PC-9 (cell line): ENCODE measurements around the gene CCDC12. TPM values are rescaled to one million over a fixed set of nuclear protein-coding genes. Genes with fewer than 3 reads are reported as not detected.

Experiments
- BruUV-seq: library from RNA; stranded (reverse); fragments of 400-500 nt; replicated peaks from 2 replicates; lab custom pipeline; 2021; lab: Mats Ljungman, UMichigan
- CTCF ChIA-PET: fragments of 300-600 bp; sonication (Branson Sonifier 250); formaldehyde crosslinking; loops from one replicate; lab custom pipeline; 2022; ENCODE audit warnings: antibody characterized with exemption; lab: Charles Lee
- POLR2A ChIA-PET: fragments of 300-600 bp; sonication (Branson Sonifier 250); formaldehyde crosslinking; loops from one replicate; lab custom pipeline; 2022; ENCODE audit warnings: antibody characterized with exemption; ENCODE audit not compliant: unreplicated experiment; lab: Charles Lee
- DNase-seq, 2 experiments: peaks; one replicate each; pipeline versions ENCODE4 v3.0.0 to v3.0.0-alpha.2; 2015 to 2022; ENCODE audit warnings: mixed read lengths in 1 of 2
- H2AFZ ChIP-seq: fragments of 200-600 bp; sonication (generic); 2 replicates; pipeline ENCODE4 v1.8.1; 2017; ENCODE audit warnings: antibody characterized with exemption
- H3F3A ChIP-seq: fragments of 200-600 bp; sonication (generic); 2 replicates; pipeline ENCODE4 v1.8.1; 2017; ENCODE audit warnings: antibody characterized with exemption, mild to moderate bottlenecking, low read depth; ENCODE audit not compliant: insufficient read depth
- H3K27ac ChIP-seq: fragments of 200-600 bp; sonication (generic); 2 replicates; pipeline ENCODE4 v1.6.1; 2016; ENCODE audit warnings: mixed run types
- H3K27me3 ChIP-seq: fragments of 200-600 bp; sonication (generic); 2 replicates; pipeline ENCODE4 v1.6.1; 2016; ENCODE audit warnings: low read depth, mixed run types; ENCODE audit not compliant: insufficient read depth
- H3K36me3 ChIP-seq: fragments of 200-600 bp; sonication (generic); 2 replicates; pipeline ENCODE4 v1.6.1; 2016; ENCODE audit warnings: low read depth, mixed run types
- H3K4me1 ChIP-seq: fragments of 200-600 bp; sonication (generic); replicated peaks from 2 replicates; pipeline ENCODE4 v1.6.1; 2016; ENCODE audit warnings: mixed run types; ENCODE audit not compliant: insufficient read depth
- H3K4me2 ChIP-seq: fragments of 200-600 bp; sonication (generic); 2 replicates; pipeline ENCODE4 v1.6.1; 2017; ENCODE audit warnings: mixed run types
- H3K4me3 ChIP-seq: fragments of 200-600 bp; sonication (generic); 2 replicates; pipeline ENCODE4 v1.6.1; 2016; ENCODE audit warnings: mixed run types
- H3K79me2 ChIP-seq: fragments of 200-600 bp; sonication (generic); 2 replicates; pipeline ENCODE4 v1.6.1; 2017; ENCODE audit warnings: low read depth, mixed run types
- H3K9me2 ChIP-seq: fragments of 200-600 bp; sonication (generic); 2 replicates; pipeline ENCODE4 v1.8.1; 2017; ENCODE audit warnings: mild to moderate bottlenecking; ENCODE audit not compliant: insufficient read depth
- H3K9me3 ChIP-seq: fragments of 200-600 bp; sonication (generic); 2 replicates; pipeline ENCODE4 v1.8.1; 2016; ENCODE audit warnings: low read depth; ENCODE audit not compliant: insufficient read depth
- H4K20me1 ChIP-seq: fragments of 200-600 bp; sonication (generic); 2 replicates; pipeline ENCODE4 v1.8.1; 2017; ENCODE audit not compliant: insufficient read depth
- CTCF ChIP-seq: fragments of 200-600 bp; sonication (generic); conservative IDR thresholded peaks from 2 replicates; pipeline ENCODE4 v1.6.1; 2017; ENCODE audit warnings: mixed run types, antibody characterized with exemption, mild to moderate bottlenecking, moderate library complexity
- EZH2 ChIP-seq: fragments of 200-600 bp; sonication (generic); IDR thresholded peaks from 2 replicates; pipeline ENCODE4 v1.8.0; 2017; ENCODE audit warnings: antibody characterized with exemption, low read depth
- intact Hi-C: fragments of 100-400 bp; cut with micrococcal nuclease; formaldehyde crosslinking; loops from one replicate; pipeline ENCODE4 v1.10.0; 2022; ENCODE audit not compliant: unreplicated experiment
- total RNA-seq: library from RNA; stranded (reverse); gene quantifications from 2 replicates; pipeline ENCODE4 v1.2.3, GENCODE V29; 2021

The CCDC12 gene
- total RNA-seq, 1 experiment from 2014 or later: 39.3 TPM

DNA sequence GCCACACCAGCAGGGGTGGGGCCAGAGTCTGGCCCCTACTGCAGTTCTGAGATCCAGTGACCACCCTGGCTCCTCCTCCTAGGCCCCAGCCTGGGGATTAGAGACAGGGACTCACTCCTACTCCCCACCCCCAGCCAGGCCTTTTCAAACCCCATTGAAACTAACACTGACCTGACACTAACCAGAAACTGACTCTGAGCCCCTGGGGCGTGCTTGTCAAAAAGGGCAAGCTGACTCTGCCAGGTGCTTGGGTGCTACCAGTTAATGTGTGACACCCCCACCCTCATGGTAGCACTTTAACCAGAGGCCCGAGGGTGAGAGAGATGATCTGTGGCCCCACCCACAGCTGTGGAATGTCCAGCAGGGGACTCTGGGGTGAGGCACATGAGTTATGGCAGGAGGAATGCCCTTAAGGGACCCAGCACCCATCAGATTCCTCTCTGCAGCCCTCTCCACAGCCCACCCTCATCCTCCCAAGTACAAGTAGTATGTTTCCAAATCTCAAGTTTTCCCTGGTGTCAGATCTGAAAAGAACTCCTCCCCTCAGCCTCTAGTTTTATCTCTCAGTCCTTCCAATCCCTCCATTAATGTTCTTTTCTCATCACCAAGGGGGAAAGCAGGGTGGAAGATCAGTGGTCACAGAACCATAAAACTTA, 97.6 kb downstream of the CCDC12 start:
- intact Hi-C loops: no loop called here
- no peaks in the 10 kb centered on the region for H3K36me3 ChIP-seq
- H3K27me3 ChIP-seq: peaks cover 20% of the 10 kb centered on the region
- H3K4me1 ChIP-seq: peaks cover 12% of the 10 kb centered on the region
- BruUV-seq: no TSS peak
- H2AFZ ChIP-seq: no peak overlapping the region
- ChIA-PET POLR2A (no interaction called here), CTCF (no interaction called here)
- H3K27ac ChIP-seq: no peak overlapping the region
- H3F3A ChIP-seq: no peaks in the 10 kb centered on the region; the same call in 1 of the 2 replicates
- peak overlapping the region; percentile 34; the same call in 1 of the 2 replicates for H3K4me2 ChIP-seq
- H3K79me2 ChIP-seq: no peaks in the 10 kb centered on the region
- no peaks in the 10 kb centered on the region for H3K9me2 ChIP-seq
- no peaks in the 10 kb centered on the region for H3K9me3 ChIP-seq
- DNase-seq: peak; percentile 59 to 79
- TF ChIP-seq CTCF (no peak), EZH2 (no peak)
- no peaks in the 10 kb centered on the region for H4K20me1 ChIP-seq
- no peak overlapping the region for H3K4me3 ChIP-seq

DNA sequence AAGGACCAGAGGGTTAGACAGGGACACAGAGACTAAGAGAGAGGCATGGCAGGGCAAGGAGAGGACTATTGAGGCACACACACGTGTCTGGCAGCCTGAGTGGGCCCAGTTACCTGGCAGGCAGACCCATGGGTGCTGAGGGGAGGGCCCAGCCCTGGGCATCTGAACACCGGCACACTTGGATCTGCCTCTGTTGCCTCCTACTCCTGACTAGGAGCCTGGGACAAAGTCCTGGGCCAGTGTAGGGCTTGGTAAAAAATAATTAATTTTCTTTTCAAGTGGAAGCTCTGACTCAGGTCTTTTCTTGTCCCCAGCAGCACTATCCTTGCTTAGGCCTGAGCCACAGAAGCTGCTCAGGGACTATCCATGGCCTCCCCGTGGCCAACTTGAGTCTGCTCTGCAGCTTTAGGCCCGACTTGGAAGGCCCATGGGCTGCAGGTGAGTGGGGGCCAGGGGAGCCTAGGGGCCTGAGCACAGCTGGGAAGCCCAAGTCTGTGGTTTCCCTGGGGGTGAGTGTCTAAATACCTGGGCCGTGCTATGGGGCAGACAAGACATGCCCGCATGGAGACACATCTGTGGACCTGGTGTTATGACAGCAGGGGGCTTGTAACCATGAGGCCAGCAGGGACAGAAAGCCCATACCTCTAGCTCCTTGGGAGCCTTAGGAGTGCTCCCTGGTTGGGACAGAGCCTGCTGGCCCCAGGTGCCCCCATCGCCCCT, 99.0 kb downstream of the CCDC12 start, which contains the start of gene PTH1R:
Gene PTH1R (plus strand): TSS at position 316 of the 720 bp plus-strand sequence. CDS start 5,839 bp downstream, outside the sequence.
- ChIA-PET POLR2A (no interaction called here), CTCF (no interaction called here)
- no peaks in the 10 kb centered on the region for H3K36me3 ChIP-seq
- peak within 1 kb of the TSS; percentile 34; the same call in 1 of the 2 replicates for H3K4me2 ChIP-seq
- no peaks in the 10 kb centered on the region for H3K9me3 ChIP-seq
- BruUV-seq: no TSS peak
- H3K9me2 ChIP-seq: no peaks in the 10 kb centered on the region
- DNase-seq: no peak
- intact Hi-C loops: no loop called here
- no peaks in the 10 kb centered on the region for H3K79me2 ChIP-seq
- no peak within 1 kb of the TSS for H3K4me3 ChIP-seq
- peaks cover 12% of the 10 kb centered on the region for H3K4me1 ChIP-seq
- H2AFZ ChIP-seq: no peak within 1 kb of the TSS
- H4K20me1 ChIP-seq: no peaks in the 10 kb centered on the region
- peaks cover 12% of the 10 kb centered on the region for H3K27me3 ChIP-seq
- H3K27ac ChIP-seq: no peak within 1 kb of the TSS
- TF ChIP-seq EZH2: no peak
- no peak for TF ChIP-seq CTCF
- H3F3A ChIP-seq: no peaks in the 10 kb centered on the region; the same call in 1 of the 2 replicates

GRCh38 chr3:46876313-46877300, 99.9 kb downstream of the CCDC12 start:
- Histone ChIP-seq H2AFZ (no peak overlapping the region), H3K4me1 (peaks cover 12% of the 10 kb centered on the region), H3K27ac (no peak overlapping the region), H3K27me3 (peaks cover 6% of the 10 kb centered on the region; the same call in 1 of the 2 replicates), H3F3A (no peaks in the 10 kb centered on the region; the same call in 1 of the 2 replicates), H3K36me3 (no peaks in the 10 kb centered on the region), H4K20me1 (no peaks in the 10 kb centered on the region), H3K79me2 (no peaks in the 10 kb centered on the region), H3K9me3 (no peaks in the 10 kb centered on the region), H3K4me2 (no peak overlapping the region), H3K4me3 (no peak overlapping the region), H3K9me2 (no peaks in the 10 kb centered on the region)
- DNase-seq: no peak
- BruUV-seq: no TSS peak
- intact Hi-C loops: no loop called here
- ChIA-PET CTCF (no interaction called here), POLR2A (no interaction called here)
- TF ChIP-seq CTCF (no peak), EZH2 (no peak)
